K562 (cell line): ENCODE measurements around the gene CLIP2. TPM values are rescaled to one million over a fixed set of nuclear protein-coding genes. Genes with fewer than 3 reads are reported as not detected.

Source experiments
- ATAC-seq: fragments of 200-7000 bp; cut with Tn5 transposase; 3 replicates; pipeline ENCODE4 v1.9.1; 2020; ENCODE audit warnings: moderate library complexity
- BruUV-seq: library from RNA; stranded (reverse); fragments of 400-500 nt; replicated peaks from 2 replicates; lab custom pipeline; 2021; lab: Mats Ljungman, UMichigan
- CTCF ChIA-PET: fragments of 300-600 bp; formaldehyde crosslinking; extraction: SDS; loops from one replicate; lab custom pipeline; 2021; ENCODE audit warnings: low intra/inter-chr PET ratio; lab: Yijun Ruan, JAX
- POLR2A ChIA-PET: fragments of 300-600, 350-650 bp; sonication (Branson Sonifier 250); formaldehyde crosslinking; extraction: SDS; loops from one replicate; lab custom pipeline; 2021; ENCODE audit warnings: antibody characterized with exemption, inconsistent platforms; lab: Yijun Ruan, JAX
- DNase-seq, 4 experiments: peaks; one replicate each; pipeline versions ENCODE4 v3.0.0 to v3.0.0-alpha.2; 2011 to 2018; ENCODE audit warnings: low spot score in 3 of 4, mixed read lengths in 3 of 4; ENCODE audit errors: extremely low read depth in 1 of 4
- FAIRE-seq: peaks from 2 replicates; lab custom pipeline; 2011; peaks lifted over from hg19 to GRCh38; lab: Jason Lieb, UNC
- H2AFZ ChIP-seq: 2 replicates; pipeline ENCODE4 v1.6.0; 2011; ENCODE audit warnings: low read depth, low read length, control low read depth, inconsistent platforms
- H3K27ac ChIP-seq: fragments of 200-600 bp; 3 replicates; pipeline ENCODE4 v1.8.0; 2011; ENCODE audit warnings: low read depth, mild to moderate bottlenecking, control low read depth, inconsistent platforms, low read length, moderate library complexity, mixed read lengths; ENCODE audit errors: extremely low read depth
- H3K27me3 ChIP-seq, 2 experiments: fragments of 300-600 bp in 1 of 2; 2 replicates in 1 of 2; 3 replicates in 1 of 2; pipeline versions ENCODE4 v1.6.0 to v1.8.0; 2011; ENCODE audit warnings: inconsistent platforms in 2 of 2, low read length in 2 of 2, mild to moderate bottlenecking in 1 of 2, mixed read lengths in 1 of 2, moderate library complexity in 1 of 2; ENCODE audit not compliant: control insufficient read depth in 2 of 2, insufficient read depth in 2 of 2
- H3K36me3 ChIP-seq: fragments of 300-600 bp; 3 replicates; pipeline ENCODE4 v1.8.0; 2011; ENCODE audit warnings: mild to moderate bottlenecking, low read length, inconsistent platforms; ENCODE audit not compliant: control insufficient read depth, insufficient read depth
- H3K4me1 ChIP-seq, 2 experiments: fragments of 200-600 bp in 1 of 2; replicated peaks in 1 of 2; 2 replicates in 1 of 2; 3 replicates in 1 of 2; pipeline versions ENCODE4 v1.5.1 to v1.8.0; 2011; ENCODE audit warnings: inconsistent platforms in 2 of 2, low read length in 2 of 2, mild to moderate bottlenecking in 1 of 2, mixed read lengths in 1 of 2, moderate library complexity in 1 of 2; ENCODE audit not compliant: control insufficient read depth in 2 of 2, insufficient read depth in 2 of 2
- H3K4me2 ChIP-seq: 2 replicates; pipeline ENCODE4 v1.6.1; 2011; ENCODE audit warnings: low read length, control low read depth, inconsistent platforms, mixed read lengths; ENCODE audit not compliant: insufficient read depth
- H3K4me3 ChIP-seq: fragments of 200-600 bp; sonication (generic), shearing (Covaris generic); 2 replicates; pipeline ENCODE4 v1.5.1; 2016; ENCODE audit warnings: control low read depth, inconsistent platforms
- H3K79me2 ChIP-seq: fragments of 200-600 bp; 3 replicates; pipeline ENCODE4 v1.8.0; 2011; ENCODE audit warnings: low read length, inconsistent platforms; ENCODE audit not compliant: control insufficient read depth, insufficient read depth
- H3K9ac ChIP-seq, 2 experiments: 2 replicates each; pipeline versions ENCODE4 v1.6.0 to v1.6.1; 2011; ENCODE audit warnings: low read depth in 2 of 2, low read length in 2 of 2, control low read depth in 1 of 2, inconsistent platforms in 1 of 2, mild to moderate bottlenecking in 1 of 2, mixed read lengths in 1 of 2; ENCODE audit not compliant: insufficient read depth in 1 of 2
- H3K9me1 ChIP-seq: one replicate; pipeline ENCODE4 v1.6.0; 2011; ENCODE audit warnings: inconsistent platforms, mild to moderate bottlenecking, low read length, moderate library complexity; ENCODE audit not compliant: control insufficient read depth, insufficient read depth
- H3K9me3 ChIP-seq: replicated peaks from 2 replicates; pipeline ENCODE4 v1.5.1; 2011; ENCODE audit warnings: low read depth, low read length, inconsistent platforms; ENCODE audit not compliant: control insufficient read depth, insufficient read depth
- H4K20me1 ChIP-seq: replicated peaks from 2 replicates; pipeline ENCODE4 v1.6.1; 2011; ENCODE audit warnings: low read length, inconsistent platforms, mixed read lengths; ENCODE audit not compliant: control insufficient read depth, insufficient read depth
- CSDE1 ChIP-seq, 2 experiments: fragments of 450-650 bp; IDR thresholded peaks; 2 replicates each; pipeline ENCODE4 v1.6.1; 2016; ENCODE audit warnings: mild to moderate bottlenecking in 1 of 2
- CXXC5 ChIP-seq: fragments of 250-450 bp; sonication (Bioruptor Pico); IDR thresholded peaks from 2 replicates; pipeline ENCODE4 v1.8.0; 2022; ENCODE audit warnings: inconsistent platforms, mild to moderate bottlenecking, moderate library complexity
- ETV5 ChIP-seq: sonication (generic); formaldehyde crosslinking; IDR thresholded peaks from 2 replicates; pipeline ENCODE4 v1.4.0; 2020; ENCODE audit warnings: low read depth, mild to moderate bottlenecking, missing genetic modification reagents
- FIP1L1 ChIP-seq: fragments of 200-400 bp; formaldehyde crosslinking; IDR thresholded peaks from 2 replicates; pipeline ENCODE4 v1.6.1; 2018; ENCODE audit warnings: mild to moderate bottlenecking, low read depth, low read length; ENCODE audit not compliant: poor library complexity, severe bottlenecking
- HNRNPL ChIP-seq: fragments of 200-400 bp; formaldehyde crosslinking; IDR thresholded peaks from 2 replicates; pipeline ENCODE4 v1.6.1; 2017; ENCODE audit warnings: low read depth, mild to moderate bottlenecking, low read length
- KDM5B ChIP-seq: fragments of 200-600 bp; sonication (generic); IDR thresholded peaks from 2 replicates; pipeline ENCODE4 v1.6.1; 2012; ENCODE audit warnings: low read depth, mild to moderate bottlenecking, moderate library complexity, low read length, control low read depth, inconsistent platforms; ENCODE audit not compliant: insufficient replicate concordance
- NFE2 ChIP-seq: IDR thresholded peaks from 2 replicates; pipeline ENCODE4 v1.6.1; 2014; ENCODE audit warnings: antibody characterized with exemption, low read depth
- NR2F6 ChIP-seq: fragments of 450-650 bp; formaldehyde crosslinking; IDR thresholded peaks from 2 replicates; pipeline ENCODE4 v1.4.0; 2020; ENCODE audit warnings: mild to moderate bottlenecking
- NR4A1 ChIP-seq, 2 experiments: fragments of 250-450 bp in 1 of 2; fragments of 450-650 bp in 1 of 2; sonication (Bioruptor Pico) in 1 of 2; IDR thresholded peaks; 2 replicates each; pipeline versions ENCODE4 v1.4.0 to v1.6.1; 2016 to 2020; ENCODE audit warnings: mild to moderate bottlenecking in 2 of 2, missing compliant biosample characterization in 1 of 2, missing genetic modification characterization in 1 of 2, moderate library complexity in 1 of 2
- PCBP1 ChIP-seq: fragments of 200-400 bp; formaldehyde crosslinking; IDR thresholded peaks from 2 replicates; pipeline ENCODE4 v1.6.1; 2018; ENCODE audit warnings: mild to moderate bottlenecking, low read depth, low read length; ENCODE audit not compliant: poor library complexity, severe bottlenecking
- RBFOX2 ChIP-seq: fragments of 200-400 bp; formaldehyde crosslinking; IDR thresholded peaks from 2 replicates; pipeline ENCODE4 v1.6.1; 2017; ENCODE audit warnings: low read depth, mild to moderate bottlenecking, low read length, moderate library complexity
- ZBTB7A ChIP-seq: IDR thresholded peaks from 2 replicates; pipeline ENCODE4 v1.6.1; 2011; ENCODE audit warnings: low read depth, mild to moderate bottlenecking, low read length, moderate library complexity, borderline replicate concordance; ENCODE audit not compliant: control insufficient read depth
- ZNF197 ChIP-seq: fragments of 200-800 bp; sonication (Bioruptor generic); IDR thresholded peaks from 2 replicates; pipeline ENCODE4 v1.6.1; 2016; ENCODE audit warnings: low read depth, missing genetic modification characterization, missing compliant biosample characterization
- ZNF277 ChIP-seq: fragments of 250-450 bp; sonication (Bioruptor Pico); IDR thresholded peaks from 2 replicates; pipeline ENCODE4 v1.8.0; 2022; ENCODE audit warnings: inconsistent platforms, mild to moderate bottlenecking, moderate library complexity, borderline replicate concordance
- ZNF311 ChIP-seq: fragments of 250-450 bp; sonication (Bioruptor Pico); IDR thresholded peaks from 2 replicates; pipeline ENCODE4 v1.4.0; 2020; ENCODE audit warnings: mild to moderate bottlenecking, moderate library complexity
- ZNF57 ChIP-seq: fragments of 450-650 bp; formaldehyde crosslinking; IDR thresholded peaks from 2 replicates; pipeline ENCODE4 v1.4.0; 2020; ENCODE audit warnings: mild to moderate bottlenecking, moderate library complexity
- ZNF740 ChIP-seq, 3 experiments: fragments of 200-800 bp in 1 of 3; sonication (Bioruptor generic) in 1 of 3; sonication (generic) in 1 of 3; formaldehyde crosslinking in 1 of 3; IDR thresholded peaks; 2 replicates each; pipeline versions ENCODE4 v1.6.1 to v1.8.0; 2016 to 2022; ENCODE audit warnings: mild to moderate bottlenecking in 2 of 3, missing compliant biosample characterization in 2 of 3, missing genetic modification characterization in 2 of 3, missing genetic modification reagents in 1 of 3
- ZNF830 ChIP-seq: fragments of 250-450 bp; sonication (Bioruptor Pico); IDR thresholded peaks from 2 replicates; pipeline ENCODE4 v1.5.0; 2021; ENCODE audit warnings: mild to moderate bottlenecking
- WGBS: fragments of 100-300 bp; shearing (Covaris generic); methylation state at CpG from one replicate; pipeline ENCODE4 v1.1.6; 2016; ENCODE audit warnings: low coverage, mixed read lengths; ENCODE audit not compliant: insufficient coverage; ENCODE audit errors: missing lambda C conversion rate; 5-methylcytosine and 5-hydroxymethylcytosine counted together
- in situ Hi-C: fragments of 300-500 bp; cut with MboI; formaldehyde crosslinking; loops from 4 replicates; pipeline ENCODE4 v1.15.0; 2018; ENCODE audit warnings: inconsistent platforms, mixed read lengths
- intact Hi-C: fragments of 100-400 bp; cut with micrococcal nuclease; formaldehyde crosslinking; loops from 2 replicates; pipeline ENCODE4 v1.14.2; 2022
- polyA plus RNA-seq, 8 experiments: library from polyadenylated mRNA; depleted of rRNA in 4 of 8; stranded (reverse) in 5 of 8; unstranded in 3 of 8; fragments of >200 nt; fragmentation: Nextera tagmentation in 2 of 8; fragmentation: Illumina TruSeq in 1 of 8; extraction: Ambion mirVana in 2 of 8; extraction: Trizol in 1 of 8; gene quantifications; 2 replicates each; pipeline versions ENCODE4 v1.2.1 to v1.2.3, GENCODE V29; 2011 to 2014; ENCODE audit warnings: inconsistent platforms in 1 of 8, missing spikeins in 1 of 8
- total RNA-seq, 7 experiments: library from RNA; depleted of rRNA in 6 of 7; stranded (reverse); fragments of >200 nt in 6 of 7; fragmentation: Illumina TruSeq in 2 of 7; extraction: Trizol in 2 of 7; gene quantifications; 2 replicates each; pipeline versions ENCODE4 v1.2.1 to v1.2.3, GENCODE V29; 2011 to 2021; ENCODE audit warnings: low replicate concordance in 1 of 7

CLIP2 gene
- total and polyA plus RNA-seq, 9 of the 15 experiments (the other 6 are each of a cell fraction or from before 2014, with no cell fraction given), result 0.07 to 5.4 (median 2.1) TPM

GRCh38 chr7:74289659-74290552 is 699 bp downstream of the CLIP2 start:
- H2AFZ ChIP-seq, result peak overlapping the region; percentile 80
- H3K27ac ChIP-seq, result no peak overlapping the region
- peak overlapping the region; percentile 67; the same call in 1 of the 2 replicates for H3K4me2 ChIP-seq
- ChIA-PET POLR2A (interaction anchor here (1.1 to 1.7 kb wide), 5 partner anchors 8 to 35 kb away, joined by 3 to 8 read pairs (median 6); no protein-coding TSS in a partner anchor), CTCF (no interaction called here)
- H3K4me3 ChIP-seq, result peak overlapping the region; percentile 51
- no peak for FAIRE-seq
- no peaks in the 10 kb centered on the region for H3K36me3 ChIP-seq
- no peak for ATAC-seq
- no peaks in the 10 kb centered on the region; the same call in 1 of the 2 replicates for H4K20me1 ChIP-seq
- BruUV-seq, result no TSS peak
- H3K79me2 ChIP-seq, result no peaks in the 10 kb centered on the region
- intact Hi-C loops (loop anchor here (1.0 to 5.0 kb wide), 3 partner anchors 20 to 102 kb away; no protein-coding TSS in a partner anchor), in situ Hi-C loops (no loop called here)
- peak overlapping the region; percentile 47 to 86; a peak in 3 of 4 replicates for H3K9ac ChIP-seq
- 8% methylated on average over 51 of the region's 60 CpGs for WGBS
- no peaks in the 10 kb centered on the region for H3K9me3 ChIP-seq
- peak in 2 of 4 experiments; percentile 72 to 76 for DNase-seq
- peaks cover 23 to 37% of the 10 kb centered on the region in 2 experiments for H3K4me1 ChIP-seq
- H3K27me3 ChIP-seq, result peaks cover 3 to 26% of the 10 kb centered on the region in 2 experiments; a peak in 4 of 5 replicates
- H3K9me1 ChIP-seq, result no peaks in the 10 kb centered on the region
- TF ChIP-seq RBFOX2 (peak; percentile 3; the same call in 1 of the 2 replicates), ETV5 (no peak), NR4A1 (CRISPR knock-in tag; IDR thresholded peaks at IDR 0.05) (no peak), NR4A1 (tag; IDR thresholded peaks at IDR 0.05) (no peak), ZNF197 (CRISPR knock-in tag) (no peak), FIP1L1 (peak; percentile 14), ZBTB7A (peak; percentile 56), CSDE1 (IDR thresholded peaks at IDR 0.05) (no peak), ZNF830 (CRISPR knock-in tag) (0 out of 2 replicates have a peak, but pooled peaks have one; percentile 27), CXXC5 (no peak), NR2F6 (CRISPR knock-in tag) (0 out of 2 replicates have a peak, but pooled peaks have one; percentile 30), ZNF311 (CRISPR knock-in tag) (no peak), ZNF740 (CRISPR knock-in tag; IDR thresholded peaks at IDR 0.05) (peak; percentile 91), ZNF740 (tag; IDR thresholded peaks at IDR 0.05) (no peak), ZNF57 (0 out of 2 replicates have a peak, but pooled peaks have one; percentile 53), NFE2 (0 out of 2 replicates have a peak, but pooled peaks have one; percentile 9), ZNF277 (no peak), HNRNPL (peak; percentile 93), PCBP1 (peak; percentile 25), KDM5B (peak; percentile 15)
